Measurements from ENCODE around the gene PNPLA6. TPM values are rescaled to one million over a fixed set of nuclear protein-coding genes. Genes with fewer than 3 reads are reported as not detected.

PNPLA6 gene
- total RNA-seq, 1 experiment from 2014 or later, result 67.6 TPM

GRCh38 chr19:7526059-7526929 lies 9.2 kb upstream of the PNPLA6 start:
- Mint-ChIP-seq H3K4me3 (ENCODE audit: unreplicated experiment) (no peak overlapping the region), H3K36me3 (ENCODE audit: insufficient read depth, unreplicated experiment) (peaks cover 15% of the 10 kb centered on the region), H3K27me3 (ENCODE audit: insufficient read depth, unreplicated experiment) (no peaks in the 10 kb centered on the region), H3K27ac (ENCODE audit: unreplicated experiment) (no peak overlapping the region), H3K4me1 (ENCODE audit: low read depth, unreplicated experiment) (peaks cover 9% of the 10 kb centered on the region), H3K9me3 (ENCODE audit: unreplicated experiment) (no peaks in the 10 kb centered on the region)
- ChIA-PET POLR2A (no interaction called here), CTCF (no interaction called here)
- no TSS peak for BruUV-seq (replicated peaks)
- no peaks in the 10 kb centered on the region for H3K27me3 ChIP-seq (replicated peaks; ENCODE audit: control insufficient read depth, insufficient read depth, low read length)
- no peak for DNase-seq
- intact Hi-C loops (cut with micrococcal nuclease; ENCODE audit: unreplicated experiment), result no loop called here
- no peak overlapping the region for H3K4me3 ChIP-seq (ENCODE audit: low read depth, low read length)
- H3K9me3 ChIP-seq, result no peaks in the 10 kb centered on the region
- H3K36me3 ChIP-seq (ENCODE audit: control insufficient read depth, insufficient read depth, low read length), result no peaks in the 10 kb centered on the region
- H3K4me1 ChIP-seq, result peaks cover 10% of the 10 kb centered on the region
- no peak for TF ChIP-seq CTCF (IDR thresholded peaks at IDR 0.05; ENCODE audit: insufficient read depth in 1 of 2, low read depth in 1 of 2, low read length in 1 of 2, severe bottlenecking in 1 of 2, unreplicated experiment in 1 of 2)

- CTCF ChIA-PET, result no interaction called here
- intact Hi-C loops (cut with micrococcal nuclease; ENCODE audit: unreplicated experiment), result no loop called here
- Mint-ChIP-seq H3K36me3 (ENCODE audit: insufficient read depth, unreplicated experiment) (peaks cover 4% of the 10 kb centered on the region), H3K27ac (ENCODE audit: unreplicated experiment) (no peak overlapping the region), H3K4me3 (ENCODE audit: unreplicated experiment) (no peak overlapping the region), H3K9me3 (ENCODE audit: unreplicated experiment) (no peaks in the 10 kb centered on the region), H3K4me1 (ENCODE audit: low read depth, unreplicated experiment) (no peaks in the 10 kb centered on the region), H3K27me3 (ENCODE audit: insufficient read depth, unreplicated experiment) (no peaks in the 10 kb centered on the region)
- Histone ChIP-seq H3K4me3 (ENCODE audit: low read depth, low read length) (no peak overlapping the region), H3K27me3 (replicated peaks; ENCODE audit: control insufficient read depth, insufficient read depth, low read length) (no peaks in the 10 kb centered on the region), H3K9me3 (no peaks in the 10 kb centered on the region), H3K36me3 (ENCODE audit: control insufficient read depth, insufficient read depth, low read length) (no peaks in the 10 kb centered on the region), H3K4me1 (peaks cover 6% of the 10 kb centered on the region; the same call in 1 of the 2 replicates)
- no peak for TF ChIP-seq CTCF (IDR thresholded peaks at IDR 0.05; ENCODE audit: insufficient read depth in 1 of 2, low read depth in 1 of 2, low read length in 1 of 2, severe bottlenecking in 1 of 2, unreplicated experiment in 1 of 2)
- POLR2A ChIA-PET, result no interaction called here
- DNase-seq, result no peak
- no TSS peak for BruUV-seq (replicated peaks)
Observed at GRCh38 chr19:7527516-7528191, 7.9 kb upstream of the PNPLA6 start.

DNA sequence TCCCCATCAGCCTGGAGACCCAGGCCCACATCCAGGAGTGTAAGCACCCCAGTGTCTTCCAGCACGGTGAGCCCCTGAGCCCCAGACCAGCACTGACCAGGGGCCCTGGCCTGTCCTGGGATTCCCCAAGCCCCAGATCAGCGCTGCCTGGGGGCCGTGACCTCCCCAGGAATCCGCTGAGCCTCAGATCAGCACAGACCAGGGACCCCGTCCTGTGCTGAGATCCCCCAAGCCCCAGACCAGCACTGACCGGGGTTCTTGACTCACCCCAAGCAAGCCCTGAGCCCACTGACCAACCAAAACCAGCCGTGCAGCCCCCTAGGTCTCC lies 7.4 kb upstream of the PNPLA6 start:
- BruUV-seq (replicated peaks), result no TSS peak
- Histone ChIP-seq H3K27me3 (replicated peaks; ENCODE audit: control insufficient read depth, insufficient read depth, low read length) (no peaks in the 10 kb centered on the region), H3K9me3 (no peaks in the 10 kb centered on the region), H3K36me3 (ENCODE audit: control insufficient read depth, insufficient read depth, low read length) (no peaks in the 10 kb centered on the region), H3K4me1 (peaks cover 7% of the 10 kb centered on the region), H3K4me3 (ENCODE audit: low read depth, low read length) (no peak overlapping the region)
- Mint-ChIP-seq H3K27ac (ENCODE audit: unreplicated experiment) (no peak overlapping the region), H3K4me1 (ENCODE audit: low read depth, unreplicated experiment) (no peaks in the 10 kb centered on the region), H3K36me3 (ENCODE audit: insufficient read depth, unreplicated experiment) (peaks cover 3% of the 10 kb centered on the region), H3K27me3 (ENCODE audit: insufficient read depth, unreplicated experiment) (no peaks in the 10 kb centered on the region), H3K4me3 (ENCODE audit: unreplicated experiment) (no peak overlapping the region), H3K9me3 (ENCODE audit: unreplicated experiment) (no peaks in the 10 kb centered on the region)
- TF ChIP-seq CTCF (IDR thresholded peaks at IDR 0.05; ENCODE audit: insufficient read depth in 1 of 2, low read depth in 1 of 2, low read length in 1 of 2, severe bottlenecking in 1 of 2, unreplicated experiment in 1 of 2), result no peak
- CTCF ChIA-PET, result no interaction called here
- POLR2A ChIA-PET, result no interaction called here
- DNase-seq, result no peak
- intact Hi-C loops (cut with micrococcal nuclease; ENCODE audit: unreplicated experiment), result no loop called here
